Naive thymus-derived CD4-positive, alpha-beta T cell (primary cell): ENCODE measurements around the gene MAML2. TPM values are rescaled to one million over a fixed set of nuclear protein-coding genes. Genes with fewer than 3 reads are reported as not detected.
A peak's percentile ranks its signal among the peaks of the same experiment; 100 is the strongest.

Source experiments
- ATAC-seq: fragments of 150-1000 bp; cut with Tn5 transposase; 2 replicates; pipeline ENCODE4 v1.10.0; 2021; ENCODE audit warnings: mild to moderate bottlenecking, moderate library complexity
- CTCF ChIA-PET: fragments of 350-600 bp; sonication (Branson Sonifier 250); formaldehyde crosslinking; loops from one replicate; lab custom pipeline; 2021; ENCODE audit warnings: antibody characterized with exemption; lab: Charles Lee
- POLR2A ChIA-PET: fragments of 350-600 bp; sonication (Branson Sonifier 250); formaldehyde crosslinking; loops from one replicate; lab custom pipeline; 2021; ENCODE audit warnings: antibody characterized with exemption, inconsistent platforms; lab: Charles Lee
- DNase-seq, 9 donors: peaks; one replicate each; pipeline versions ENCODE4 v3.0.0 to v3.0.0-alpha.2; 2020 to 2022; ENCODE audit warnings: mixed read lengths in 1 of 9
- H3K27ac ChIP-seq: one replicate; pipeline ENCODE4 v1.7.0; 2013; ENCODE audit warnings: mild to moderate bottlenecking, low read depth, low read length, moderate library complexity
- H3K27me3 ChIP-seq, 2 donors: one replicate each; pipeline ENCODE4 v1.7.0; 2013; ENCODE audit warnings: low read length in 2 of 2, mild to moderate bottlenecking in 2 of 2, moderate library complexity in 2 of 2; ENCODE audit not compliant: control insufficient read depth in 2 of 2, insufficient read depth in 2 of 2
- H3K36me3 ChIP-seq, 3 experiments: 1 replicate in 2 of 3; 2 replicates in 1 of 3; pipeline ENCODE4 v1.7.0; 2013; ENCODE audit warnings: low read length in 3 of 3, mild to moderate bottlenecking in 3 of 3, moderate library complexity in 1 of 3; ENCODE audit not compliant: insufficient read depth in 3 of 3, control insufficient read depth in 2 of 3
- H3K4me1 ChIP-seq, 2 donors: one replicate each; pipeline ENCODE4 v1.7.0; 2013; ENCODE audit warnings: low read length in 2 of 2, mild to moderate bottlenecking in 2 of 2, moderate library complexity in 1 of 2; ENCODE audit not compliant: control insufficient read depth in 2 of 2, insufficient read depth in 2 of 2
- H3K4me3 ChIP-seq: 2 replicates; pipeline ENCODE4 v1.7.0; 2013; ENCODE audit warnings: mild to moderate bottlenecking, low read length
- H3K9me3 ChIP-seq, 3 experiments: 1 replicate in 2 of 3; 2 replicates in 1 of 3; pipeline ENCODE4 v1.7.0; 2013; ENCODE audit warnings: low read length in 3 of 3; ENCODE audit not compliant: control insufficient read depth in 2 of 3
- H3K27ac Mint-ChIP-seq, 9 donors: one replicate each; pipeline ENCODE4 v1.8.0; 2020 to 2022; ENCODE audit warnings: mixed read lengths in 9 of 9, mild to moderate bottlenecking in 8 of 9, moderate library complexity in 5 of 9, inconsistent platforms in 2 of 9
- H3K27me3 Mint-ChIP-seq, 5 donors: one replicate each; pipeline ENCODE4 v1.8.0; 2021 to 2022; ENCODE audit warnings: mixed read lengths in 5 of 5, mild to moderate bottlenecking in 1 of 5
- H3K36me3 Mint-ChIP-seq, 5 donors: one replicate each; pipeline ENCODE4 v1.8.0; 2020 to 2022; ENCODE audit warnings: mixed read lengths in 5 of 5, mild to moderate bottlenecking in 3 of 5, inconsistent platforms in 1 of 5
- H3K4me1 Mint-ChIP-seq, 7 donors: one replicate each; pipeline ENCODE4 v1.8.0; 2020 to 2022; ENCODE audit warnings: mixed read lengths in 7 of 7, mild to moderate bottlenecking in 3 of 7, inconsistent platforms in 1 of 7
- H3K4me3 Mint-ChIP-seq, 10 donors: one replicate each; pipeline ENCODE4 v1.8.0; 2020 to 2022; ENCODE audit warnings: mild to moderate bottlenecking in 10 of 10, mixed read lengths in 10 of 10, moderate library complexity in 6 of 10, inconsistent platforms in 2 of 10
- H3K9me3 Mint-ChIP-seq, 11 donors: one replicate each; pipeline ENCODE4 v1.8.0; 2020 to 2022; ENCODE audit warnings: mixed read lengths in 11 of 11, mild to moderate bottlenecking in 4 of 11, inconsistent platforms in 1 of 11, moderate library complexity in 1 of 11
- intact Hi-C, 2 donors: fragments of 100-400 bp; cut with micrococcal nuclease; formaldehyde crosslinking; loops; one replicate each; pipeline ENCODE4 v1.15.1; 2023
- polyA plus RNA-seq, 2 donors: library from polyadenylated mRNA; unstranded; fragments of 300-500 nt; fragmentation: Illumina TruSeq; gene quantifications; one replicate each; pipeline ENCODE4 v1.2.3, GENCODE V29; 2021
- total RNA-seq, 6 experiments: library from RNA in 5 of 6; stranded (reverse) in 5 of 6; gene quantifications; 1 replicate in 5 of 6; 2 replicates in 1 of 6; pipeline ENCODE4 v1.2.3 and lab custom pipeline; 2021 to 2026

MAML2 gene
- total and polyA plus RNA-seq, 7 experiments from 2014 or later = 12.6 to 81.3 (median 52.5) TPM

DNA sequence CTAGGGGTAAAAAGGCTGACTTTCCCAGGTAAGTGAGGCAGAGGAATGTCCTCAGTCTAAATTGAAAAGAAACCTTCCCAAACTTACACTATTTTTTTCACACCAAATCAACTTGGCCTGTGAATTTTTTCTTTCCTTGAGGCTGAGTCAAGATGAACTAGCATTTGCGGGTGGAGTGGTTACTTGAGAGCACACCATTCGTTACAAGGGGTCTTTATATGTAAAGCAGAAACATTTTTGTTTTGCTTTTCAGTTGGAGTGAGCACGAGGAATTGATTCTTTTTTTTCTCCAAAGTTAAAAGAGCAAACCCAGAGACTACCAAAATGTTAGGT, 36.4 kb downstream of the MAML2 start:
- H3K27me3 ChIP-seq = no peaks in the 10 kb centered on the region
- H3K27ac ChIP-seq = peak overlapping the region; percentile 56
- H3K4me1 ChIP-seq = peaks cover 3 to 32% of the 10 kb centered on the region in 2 donors
- Mint-ChIP-seq H3K9me3 (no peaks in the 10 kb centered on the region), H3K27me3 (no peaks in the 10 kb centered on the region), H3K4me1 (peaks cover 24 to 99% (median 91%) of the 10 kb centered on the region in 7 donors), H3K36me3 (peaks cover 0 to 21% (median 5%) of the 10 kb centered on the region in 5 donors), H3K27ac (peak overlapping the region in 8 of 9 donors; percentile 48 to 91 (median 86)), H3K4me3 (peak overlapping the region in 8 of 10 donors; percentile 63 to 91 (median 80))
- ChIA-PET POLR2A (interaction anchor here (0.6 to 1.2 kb wide), 7 partner anchors 8 to 41 kb away, joined by 3 to 4 read pairs (median 3); no protein-coding TSS in a partner anchor), CTCF (interaction anchor here (1.0 to 2.5 kb wide), 6 partner anchors 9 to 92 kb away, joined by 3 to 14 read pairs (median 4); partner anchors contain the start of gene MAML2)
- no peaks in the 10 kb centered on the region for H3K9me3 ChIP-seq
- intact Hi-C loops = loop anchor here in 1 of 2 donors (2.0 kb wide), 1 partner anchor 24 kb away; no protein-coding TSS in a partner anchor
- H3K4me3 ChIP-seq = no peak overlapping the region
- H3K36me3 ChIP-seq = no peaks in the 10 kb centered on the region
- ATAC-seq (no peak), DNase-seq (no peak)

DNA sequence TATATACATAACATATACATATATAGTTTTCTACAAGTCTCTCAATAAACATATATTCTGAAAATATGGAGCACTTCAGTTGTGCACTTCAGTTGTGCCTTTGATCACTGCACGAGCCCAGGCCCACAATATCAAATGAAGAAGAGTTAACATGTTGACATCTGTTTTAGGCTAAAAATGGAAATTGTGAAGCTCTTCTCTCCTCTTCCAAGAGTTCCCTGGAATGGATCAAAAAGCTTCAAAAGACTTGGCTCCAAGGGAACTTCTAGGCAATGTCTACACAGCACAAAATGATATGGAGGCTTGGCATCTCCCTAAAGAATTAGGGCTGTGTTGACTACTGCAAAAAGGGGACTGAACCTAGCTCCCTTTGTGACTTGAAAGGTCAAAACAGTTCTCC, 36.9 kb downstream of the MAML2 start:
- Histone ChIP-seq H3K9me3 (no peaks in the 10 kb centered on the region), H3K36me3 (no peaks in the 10 kb centered on the region), H3K27ac (peak overlapping the region; percentile 56), H3K4me1 (peaks cover 3 to 29% of the 10 kb centered on the region in 2 donors), H3K27me3 (no peaks in the 10 kb centered on the region), H3K4me3 (no peak overlapping the region)
- intact Hi-C loops = loop anchor here in 1 of 2 donors (2.0 kb wide), 1 partner anchor 23 kb away; no protein-coding TSS in a partner anchor
- Mint-ChIP-seq H3K27me3 (no peaks in the 10 kb centered on the region), H3K27ac (peak overlapping the region in 6 of 9 donors; percentile 23 to 91 (median 86)), H3K4me1 (peaks cover 26 to 99% (median 91%) of the 10 kb centered on the region in 7 donors), H3K4me3 (peak overlapping the region in 3 of 10 donors; percentile 21 to 83 (median 65)), H3K9me3 (no peaks in the 10 kb centered on the region), H3K36me3 (peaks cover 0 to 21% (median 4%) of the 10 kb centered on the region in 5 donors)
- ChIA-PET POLR2A (interaction anchor here (0.7 to 1.2 kb wide), 6 partner anchors 8 to 63 kb away, joined by 3 to 5 read pairs (median 3); no protein-coding TSS in a partner anchor), CTCF (interaction anchor here (0.6 to 2.5 kb wide), 3 partner anchors 9 to 37 kb away, joined by 3 to 14 read pairs (median 4); partner anchors contain the start of gene MAML2)
- ATAC-seq = no peak
- no peak for DNase-seq

DNA sequence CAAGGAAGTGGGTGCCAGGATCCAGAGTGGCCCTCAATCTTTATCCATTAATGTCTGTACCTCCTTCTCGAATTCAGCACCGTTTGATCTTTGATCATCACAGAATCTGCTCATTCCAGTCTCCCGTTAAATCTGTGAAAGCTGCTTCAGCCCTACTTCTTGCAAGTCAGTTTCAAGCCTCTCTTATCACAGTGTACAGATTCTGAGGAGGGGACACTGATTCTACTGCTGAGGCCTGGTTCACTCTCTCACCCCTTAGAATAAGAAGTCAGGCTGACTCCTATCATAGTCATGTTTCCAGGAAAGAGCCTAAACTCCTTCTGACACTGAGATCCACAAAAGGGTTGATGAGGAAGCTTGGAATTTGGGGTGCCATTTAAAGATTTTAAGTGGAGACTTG, 39.0 kb downstream of the MAML2 start:
- POLR2A ChIA-PET = interaction anchor here (0.8 to 1.1 kb wide), 3 partner anchors 18 to 28 kb away, joined by 3 read pairs; no protein-coding TSS in a partner anchor
- no peak overlapping the region for H3K4me3 ChIP-seq
- H3K4me1 ChIP-seq = peaks cover 3 to 29% of the 10 kb centered on the region in 2 donors

DNA sequence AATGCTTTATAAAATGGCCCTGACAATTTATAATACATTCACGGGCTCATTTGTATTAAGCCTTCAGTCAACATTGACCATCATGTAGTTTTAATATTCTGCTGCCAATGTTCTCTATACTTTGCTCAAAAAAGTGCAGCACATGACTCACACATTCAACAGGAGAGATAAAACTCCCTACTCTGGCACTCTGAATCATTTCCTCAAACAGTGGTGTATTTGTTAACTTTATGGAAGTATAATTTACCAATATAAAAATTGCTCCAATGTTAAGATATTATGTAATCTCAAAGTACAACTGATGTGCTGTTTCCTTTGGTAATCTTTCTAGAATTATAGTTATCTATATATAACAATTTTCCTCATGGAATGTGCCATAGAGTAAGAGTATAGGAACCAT, 39.9 kb downstream of the MAML2 start:
- DNase-seq (no peak), ATAC-seq (peak; percentile 52)
- CTCF ChIA-PET = no interaction called here
- Mint-ChIP-seq H3K36me3 (peaks cover 5 to 40% (median 18%) of the 10 kb centered on the region in 5 donors), H3K9me3 (no peaks in the 10 kb centered on the region), H3K27ac (peak overlapping the region in 2 of 9 donors; percentile 80 to 82), H3K4me1 (peaks cover 38 to 97% (median 87%) of the 10 kb centered on the region in 7 donors), H3K27me3 (no peaks in the 10 kb centered on the region), H3K4me3 (no peak overlapping the region)
- Histone ChIP-seq H3K9me3 (no peaks in the 10 kb centered on the region), H3K27me3 (no peaks in the 10 kb centered on the region), H3K36me3 (peaks cover 0 to 3% (median 0%) of the 10 kb centered on the region in 3 experiments), H3K27ac (no peak overlapping the region), H3K4me1 (peaks cover 3 to 29% of the 10 kb centered on the region in 2 donors), H3K4me3 (no peak overlapping the region)
- POLR2A ChIA-PET = interaction anchor here (0.8 to 1.1 kb wide), 3 partner anchors 19 to 36 kb away, joined by 3 read pairs; no protein-coding TSS in a partner anchor
- intact Hi-C loops = loop anchor here in 1 of 2 donors (1.0 kb wide), 1 partner anchor 10 kb away; no protein-coding TSS in a partner anchor

More for the DNA sequence above, 39.0 kb downstream of the MAML2 start:
- Mint-ChIP-seq H3K27me3 (no peaks in the 10 kb centered on the region), H3K27ac (peak overlapping the region in 7 of 9 donors; percentile 6 to 93 (median 69)), H3K4me1 (peaks cover 37 to 99% (median 91%) of the 10 kb centered on the region in 7 donors), H3K4me3 (peak overlapping the region in 5 of 10 donors; percentile 1 to 25 (median 12)), H3K9me3 (no peaks in the 10 kb centered on the region), H3K36me3 (peaks cover 5 to 35% (median 13%) of the 10 kb centered on the region in 5 donors)
- Histone ChIP-seq H3K27ac (no peak overlapping the region), H3K27me3 (no peaks in the 10 kb centered on the region), H3K36me3 (no peaks in the 10 kb centered on the region), H3K9me3 (no peaks in the 10 kb centered on the region)
- DNase-seq = no peak
- ATAC-seq = no peak
- CTCF ChIA-PET = no interaction called here
- intact Hi-C loops = loop anchor here in 1 of 2 donors (1.0 kb wide), 1 partner anchor 11 kb away; no protein-coding TSS in a partner anchor

DNA sequence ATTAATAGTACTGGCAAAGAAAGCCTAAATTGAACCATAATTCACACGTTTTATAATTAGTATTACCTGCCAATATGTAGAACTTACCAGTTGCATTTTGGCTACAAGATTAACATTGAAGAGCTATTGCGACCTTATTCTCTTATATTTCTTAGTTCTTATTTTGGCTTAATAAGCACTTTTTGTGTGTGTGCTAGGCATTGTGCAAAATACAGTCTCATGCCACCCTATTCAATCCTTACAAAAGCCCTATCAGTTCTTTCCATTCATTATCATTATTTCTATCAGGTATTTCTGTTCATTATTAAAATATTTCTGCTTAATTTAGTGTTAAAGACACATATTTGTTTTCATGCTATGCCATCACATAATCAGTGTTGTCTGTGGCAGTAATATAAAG, 41.2 kb downstream of the MAML2 start:
- no peak overlapping the region for H3K4me3 ChIP-seq
- H3K36me3 Mint-ChIP-seq = peaks cover 5 to 49% (median 24%) of the 10 kb centered on the region in 5 donors
- ATAC-seq = no peak
- no peak for DNase-seq
- no peaks in the 10 kb centered on the region for H3K9me3 Mint-ChIP-seq
- H3K27ac Mint-ChIP-seq = peak overlapping the region in 5 of 9 donors; percentile 29 to 82 (median 74)
- H3K4me1 Mint-ChIP-seq = peaks cover 32 to 95% (median 85%) of the 10 kb centered on the region in 7 donors
- H3K27ac ChIP-seq = no peak overlapping the region
- intact Hi-C loops = no loop called here
- ChIA-PET POLR2A (interaction anchor here (0.9 kb wide), 1 partner anchor 24 kb away, joined by 3 read pairs; no protein-coding TSS in a partner anchor), CTCF (no interaction called here)
- no peaks in the 10 kb centered on the region for H3K27me3 ChIP-seq
- peak overlapping the region in 1 of 10 donors; percentile 19 for H3K4me3 Mint-ChIP-seq
- no peaks in the 10 kb centered on the region for H3K27me3 Mint-ChIP-seq
- H3K9me3 ChIP-seq = no peaks in the 10 kb centered on the region
- peaks cover 0 to 19% of the 10 kb centered on the region in 2 donors for H3K4me1 ChIP-seq
- peaks cover 0 to 6% (median 0%) of the 10 kb centered on the region in 3 experiments for H3K36me3 ChIP-seq

DNA sequence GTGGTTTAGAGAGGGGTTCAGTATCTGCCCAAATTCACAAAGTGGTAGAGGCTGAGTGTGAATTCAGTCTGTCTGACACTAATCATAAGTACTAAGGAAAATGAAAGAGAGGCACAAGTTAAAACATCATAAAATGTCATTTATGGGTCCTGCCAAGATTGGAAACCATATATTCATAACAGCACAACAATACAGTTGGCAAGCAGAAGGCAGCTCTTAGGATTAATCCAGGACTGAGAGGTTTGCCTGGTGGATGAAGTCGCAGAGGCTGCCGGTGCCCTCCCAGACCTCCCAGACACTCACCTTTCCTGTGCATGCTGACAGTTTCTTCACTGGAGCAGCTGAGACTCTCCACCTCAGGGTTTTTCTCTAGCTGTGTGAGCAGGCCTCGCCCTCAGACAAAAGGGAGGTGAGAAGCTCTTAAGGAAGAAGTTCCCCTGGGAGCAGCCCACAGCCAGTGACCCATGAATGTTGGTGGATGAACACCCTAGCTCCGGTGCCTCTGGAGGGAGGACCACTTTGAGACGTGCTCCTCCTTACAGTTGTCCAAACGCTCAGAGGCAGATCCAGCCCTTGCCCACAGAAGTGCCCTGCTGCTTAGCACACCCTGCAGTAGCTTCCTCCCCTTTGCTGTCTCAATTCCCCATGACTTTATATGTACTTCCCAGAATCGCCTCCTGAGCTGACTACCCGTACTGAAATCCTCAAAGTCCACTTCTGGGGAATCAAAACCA, 43.7 kb downstream of the MAML2 start:
- no peak overlapping the region for H3K4me3 ChIP-seq
- intact Hi-C loops = no loop called here
- Mint-ChIP-seq H3K9me3 (no peaks in the 10 kb centered on the region), H3K4me3 (peak overlapping the region in 5 of 10 donors; percentile 0 to 69 (median 11)), H3K4me1 (peaks cover 40 to 94% (median 88%) of the 10 kb centered on the region in 7 donors), H3K36me3 (peaks cover 5 to 51% (median 24%) of the 10 kb centered on the region in 5 donors), H3K27ac (peak overlapping the region in 8 of 9 donors; percentile 6 to 89 (median 72)), H3K27me3 (no peaks in the 10 kb centered on the region)
- ATAC-seq (no peak), DNase-seq (no peak)
- H3K27ac ChIP-seq = no peak overlapping the region
- peaks cover 4 to 23% of the 10 kb centered on the region in 2 donors for H3K4me1 ChIP-seq
- ChIA-PET CTCF (no interaction called here), POLR2A (interaction anchor here (1.0 to 1.2 kb wide), 4 partner anchors 10 to 54 kb away, joined by 3 to 6 read pairs (median 3); no protein-coding TSS in a partner anchor)
- no peaks in the 10 kb centered on the region for H3K9me3 ChIP-seq
- no peaks in the 10 kb centered on the region for H3K27me3 ChIP-seq
- H3K36me3 ChIP-seq = peaks cover 0 to 6% (median 0%) of the 10 kb centered on the region in 3 experiments
